A549 (cell line): ENCODE measurements around the gene MAG. TPM values are rescaled to one million over a fixed set of nuclear protein-coding genes. Genes with fewer than 3 reads are reported as not detected.

Experiments
- ATAC-seq, 2 experiments: fragments of 200-7000 bp in 1 of 2; fragments of >200 bp in 1 of 2; cut with Nextera tagmentation in 1 of 2; cut with Tn5 transposase in 1 of 2; 3 replicates each; pipeline versions ENCODE4 v1.8.0 to v1.9.1; 2018 to 2020; ENCODE audit warnings: mild to moderate bottlenecking in 1 of 2, moderate library complexity in 1 of 2
- CTCF ChIA-PET: fragments of 300-600 bp; sonication (Branson Sonifier 250); formaldehyde crosslinking; extraction: SDS; loops from one replicate; lab custom pipeline; 2021; ENCODE audit warnings: antibody characterized with exemption, inconsistent platforms; lab: Yijun Ruan, JAX
- POLR2A ChIA-PET: fragments of 350-600 bp; formaldehyde crosslinking; extraction: SDS; loops from one replicate; lab custom pipeline; 2021; ENCODE audit warnings: antibody characterized with exemption, inconsistent platforms; lab: Yijun Ruan, JAX
- DNase-seq, 2 experiments: peaks; one replicate each; pipeline versions ENCODE4 v3.0.0 to v3.0.0-alpha.2; 2011 to 2016; ENCODE audit warnings: low read depth in 1 of 2, low spot score in 1 of 2
- FAIRE-seq: peaks from 2 replicates; lab custom pipeline; 2011; peaks lifted over from hg19 to GRCh38; lab: Jason Lieb, UNC
- H3K27ac ChIP-seq, 2 experiments: fragments of >200 bp; sonication (Bioruptor Twin); formaldehyde crosslinking; 3 replicates each; pipeline ENCODE4 v1.5.1; 2016 to 2017
- H3K4me1 ChIP-seq: fragments of >200 bp; sonication (Bioruptor Twin); formaldehyde crosslinking; 3 replicates; pipeline ENCODE4 v1.6.1; 2016
- H3K4me2 ChIP-seq: fragments of >200 bp; sonication (Bioruptor Twin); formaldehyde crosslinking; 3 replicates; pipeline ENCODE4 v1.6.1; 2016
- H3K4me3 ChIP-seq: fragments of >200 bp; sonication (Bioruptor Twin); formaldehyde crosslinking; 3 replicates; pipeline ENCODE4 v1.5.1; 2016
- H3K9me3 ChIP-seq: fragments of >200 bp; sonication (Bioruptor Twin); formaldehyde crosslinking; 3 replicates; pipeline ENCODE4 v1.6.1; 2016
- CBX8 ChIP-seq: fragments of 200-600 bp; sonication (generic); IDR thresholded peaks from 2 replicates; pipeline ENCODE4 v1.6.1; 2016
- CEBPB ChIP-seq, 2 experiments: fragments of >200 bp in 1 of 2; sonication (Bioruptor Twin) in 1 of 2; formaldehyde crosslinking in 1 of 2; IDR thresholded peaks; 2 replicates each; pipeline ENCODE4 v1.6.1; 2012 to 2016
- CHD2 ChIP-seq: fragments of 150-350 bp; IDR thresholded peaks from 2 replicates; pipeline ENCODE4 v1.6.1; 2014; ENCODE audit warnings: low read length; ENCODE audit not compliant: partially characterized antibody
- CHD4 ChIP-seq: fragments of 200-600 bp; sonication (generic); IDR thresholded peaks from 2 replicates; pipeline ENCODE4 v1.6.1; 2016; ENCODE audit warnings: antibody characterized with exemption, mild to moderate bottlenecking, borderline replicate concordance
- ESRRA ChIP-seq: fragments of 150-350 bp; IDR thresholded peaks from 2 replicates; pipeline ENCODE4 v1.6.1; 2014; ENCODE audit warnings: mild to moderate bottlenecking, low read length, borderline replicate concordance
- FOSL2 ChIP-seq, 2 experiments: fragments of 450-650 bp in 1 of 2; fragments of >200 bp in 1 of 2; sonication (Bioruptor Twin) in 1 of 2; formaldehyde crosslinking; IDR thresholded peaks; 2 replicates each; pipeline versions ENCODE4 v1.5.0 to v1.6.1; 2016 to 2020; ENCODE audit warnings: mild to moderate bottlenecking in 1 of 2, moderate library complexity in 1 of 2
- FOXS1 ChIP-seq: fragments of 250-450 bp; sonication (Bioruptor Pico); IDR thresholded peaks from 2 replicates; pipeline ENCODE4 v1.5.0; 2020; ENCODE audit warnings: mild to moderate bottlenecking, moderate library complexity
- GATA3 ChIP-seq: IDR thresholded peaks from 2 replicates; pipeline ENCODE4 v1.6.1; 2012; ENCODE audit warnings: borderline replicate concordance
- HDAC2 ChIP-seq: fragments of 200-600 bp; sonication (generic); IDR thresholded peaks from 2 replicates; pipeline ENCODE4 v1.6.1; 2016
- HEYL ChIP-seq: fragments of 250-450 bp; sonication (Bioruptor Pico); IDR thresholded peaks from 2 replicates; pipeline ENCODE4 v1.8.0; 2021; ENCODE audit warnings: mild to moderate bottlenecking, moderate library complexity
- HOXA7 ChIP-seq: fragments of 250-450 bp; sonication (Bioruptor Pico); IDR thresholded peaks from 2 replicates; pipeline ENCODE4 v1.5.0; 2020; ENCODE audit warnings: mild to moderate bottlenecking, moderate library complexity
- KDM5A ChIP-seq: fragments of 200-600 bp; sonication (generic); IDR thresholded peaks from 2 replicates; pipeline ENCODE4 v1.6.1; 2016; ENCODE audit warnings: antibody characterized with exemption, mild to moderate bottlenecking
- MAFK ChIP-seq: fragments of 450-650 bp; IDR thresholded peaks from 2 replicates; pipeline ENCODE4 v1.6.1; 2014; ENCODE audit not compliant: partially characterized antibody
- NPAS2 ChIP-seq: fragments of 250-450 bp; sonication (Bioruptor Pico); IDR thresholded peaks from 2 replicates; pipeline ENCODE4 v1.8.0; 2022; ENCODE audit warnings: mild to moderate bottlenecking, moderate library complexity, borderline replicate concordance
- NR3C1 ChIP-seq: fragments of >200 bp; sonication (Bioruptor Twin); formaldehyde crosslinking; IDR thresholded peaks from 3 replicates; pipeline ENCODE4 v1.6.1; 2017
- PHF8 ChIP-seq: fragments of 200-600 bp; sonication (generic); IDR thresholded peaks from 2 replicates; pipeline ENCODE4 v1.6.1; 2016; ENCODE audit warnings: low read depth, mild to moderate bottlenecking, antibody characterized with exemption, moderate library complexity, borderline replicate concordance
- POLR2A ChIP-seq: IDR thresholded peaks from 2 replicates; pipeline ENCODE4 v1.6.1; 2012; ENCODE audit warnings: mild to moderate bottlenecking, low read length
- POLR2AphosphoS2 ChIP-seq: conservative IDR thresholded peaks from 2 replicates; pipeline ENCODE4 v1.6.1; 2012; ENCODE audit warnings: low read length, improper control_type of control experiment, inconsistent platforms
- RCOR1 ChIP-seq: fragments of 150-350 bp; IDR thresholded peaks from 2 replicates; pipeline ENCODE4 v1.6.1; 2014; ENCODE audit warnings: antibody characterized with exemption, low read length, low read depth
- RNF2 ChIP-seq: fragments of 200-600 bp; sonication (generic); IDR thresholded peaks from 2 replicates; pipeline ENCODE4 v1.6.1; 2016; ENCODE audit warnings: low read depth, mild to moderate bottlenecking, antibody characterized with exemption, moderate library complexity, borderline replicate concordance
- SREBF2 ChIP-seq: fragments of 450-650 bp; IDR thresholded peaks from 2 replicates; pipeline ENCODE4 v1.6.1; 2014; ENCODE audit warnings: mild to moderate bottlenecking, moderate library complexity
- TFCP2L1 ChIP-seq: fragments of 250-450 bp; sonication (Bioruptor Pico); IDR thresholded peaks from 2 replicates; pipeline ENCODE4 v1.5.0; 2021; ENCODE audit warnings: mild to moderate bottlenecking
- ZC3H11A ChIP-seq: fragments of 450-650 bp; IDR thresholded peaks from 2 replicates; pipeline ENCODE4 v1.6.1; 2014; ENCODE audit warnings: antibody characterized with exemption, mild to moderate bottlenecking
- ZNF302 ChIP-seq: fragments of 250-450 bp; sonication (Bioruptor Pico); IDR thresholded peaks from 2 replicates; pipeline ENCODE4 v1.9.0; 2021; ENCODE audit warnings: inconsistent platforms, mild to moderate bottlenecking, moderate library complexity
- WGBS: methylation state at CpG from one replicate; pipeline ENCODE4 v1.1.6; 2017; ENCODE audit errors: missing lambda C conversion rate; 5-methylcytosine and 5-hydroxymethylcytosine counted together
- polyA plus RNA-seq, 4 experiments: library from polyadenylated mRNA; depleted of rRNA in 3 of 4; stranded (reverse); fragments of >200 nt; fragmentation: RNase III in 1 of 4; extraction: RNeasy Plus Mini Kit Qiagen cat#74134 plus additional on column Dnase treatment in 1 of 4; gene quantifications; 2 replicates in 3 of 4; 3 replicates in 1 of 4; pipeline ENCODE4 v1.2.3, GENCODE V29; 2011 to 2017
- TF ChIP-seq, protein P1 (sequence below): fragments of 200-600 bp; sonication (generic); IDR thresholded peaks from 2 replicates; pipeline ENCODE4 v1.6.1; 2016; ENCODE audit warnings: antibody characterized with exemption, mild to moderate bottlenecking, moderate library complexity
- TF ChIP-seq, protein P2 (sequence below): IDR thresholded peaks from 2 replicates; pipeline ENCODE4 v1.6.1; 2012
- TF ChIP-seq, protein P3 (sequence below): fragments of >200 bp; sonication (Bioruptor Twin); formaldehyde crosslinking; IDR thresholded peaks from 3 replicates; pipeline ENCODE4 v1.5.1; 2016

The MAG gene
- polyA plus RNA-seq, 2 of the 4 experiments (the other 2 are of a cell fraction): not detected

DNA sequence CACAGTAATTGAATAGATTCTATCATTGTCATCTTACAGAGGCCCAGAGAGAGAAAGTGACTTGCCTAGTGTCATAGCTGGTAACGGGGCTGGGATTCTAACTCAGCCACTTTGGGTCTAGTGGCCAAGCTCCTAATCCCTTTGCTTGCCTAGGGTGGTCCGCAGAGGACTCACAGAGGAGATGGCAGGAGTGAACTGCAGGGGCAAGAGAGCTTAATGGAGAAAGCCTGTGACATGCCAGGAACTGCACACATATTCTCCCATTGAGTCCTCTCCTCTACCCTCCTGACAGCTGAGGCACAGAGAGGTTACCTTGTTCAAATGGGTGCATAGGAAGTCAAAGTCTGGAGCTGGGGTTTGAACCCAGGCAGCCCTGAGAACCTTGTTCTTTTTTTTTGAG, 40.5 kb upstream of the MAG start:
- TF ChIP-seq, protein P1, sequence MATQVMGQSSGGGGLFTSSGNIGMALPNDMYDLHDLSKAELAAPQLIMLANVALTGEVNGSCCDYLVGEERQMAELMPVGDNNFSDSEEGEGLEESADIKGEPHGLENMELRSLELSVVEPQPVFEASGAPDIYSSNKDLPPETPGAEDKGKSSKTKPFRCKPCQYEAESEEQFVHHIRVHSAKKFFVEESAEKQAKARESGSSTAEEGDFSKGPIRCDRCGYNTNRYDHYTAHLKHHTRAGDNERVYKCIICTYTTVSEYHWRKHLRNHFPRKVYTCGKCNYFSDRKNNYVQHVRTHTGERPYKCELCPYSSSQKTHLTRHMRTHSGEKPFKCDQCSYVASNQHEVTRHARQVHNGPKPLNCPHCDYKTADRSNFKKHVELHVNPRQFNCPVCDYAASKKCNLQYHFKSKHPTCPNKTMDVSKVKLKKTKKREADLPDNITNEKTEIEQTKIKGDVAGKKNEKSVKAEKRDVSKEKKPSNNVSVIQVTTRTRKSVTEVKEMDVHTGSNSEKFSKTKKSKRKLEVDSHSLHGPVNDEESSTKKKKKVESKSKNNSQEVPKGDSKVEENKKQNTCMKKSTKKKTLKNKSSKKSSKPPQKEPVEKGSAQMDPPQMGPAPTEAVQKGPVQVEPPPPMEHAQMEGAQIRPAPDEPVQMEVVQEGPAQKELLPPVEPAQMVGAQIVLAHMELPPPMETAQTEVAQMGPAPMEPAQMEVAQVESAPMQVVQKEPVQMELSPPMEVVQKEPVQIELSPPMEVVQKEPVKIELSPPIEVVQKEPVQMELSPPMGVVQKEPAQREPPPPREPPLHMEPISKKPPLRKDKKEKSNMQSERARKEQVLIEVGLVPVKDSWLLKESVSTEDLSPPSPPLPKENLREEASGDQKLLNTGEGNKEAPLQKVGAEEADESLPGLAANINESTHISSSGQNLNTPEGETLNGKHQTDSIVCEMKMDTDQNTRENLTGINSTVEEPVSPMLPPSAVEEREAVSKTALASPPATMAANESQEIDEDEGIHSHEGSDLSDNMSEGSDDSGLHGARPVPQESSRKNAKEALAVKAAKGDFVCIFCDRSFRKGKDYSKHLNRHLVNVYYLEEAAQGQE: no peak
- TF ChIP-seq NPAS2 (CRISPR knock-in tag): no peak
- TF ChIP-seq, protein P2, sequence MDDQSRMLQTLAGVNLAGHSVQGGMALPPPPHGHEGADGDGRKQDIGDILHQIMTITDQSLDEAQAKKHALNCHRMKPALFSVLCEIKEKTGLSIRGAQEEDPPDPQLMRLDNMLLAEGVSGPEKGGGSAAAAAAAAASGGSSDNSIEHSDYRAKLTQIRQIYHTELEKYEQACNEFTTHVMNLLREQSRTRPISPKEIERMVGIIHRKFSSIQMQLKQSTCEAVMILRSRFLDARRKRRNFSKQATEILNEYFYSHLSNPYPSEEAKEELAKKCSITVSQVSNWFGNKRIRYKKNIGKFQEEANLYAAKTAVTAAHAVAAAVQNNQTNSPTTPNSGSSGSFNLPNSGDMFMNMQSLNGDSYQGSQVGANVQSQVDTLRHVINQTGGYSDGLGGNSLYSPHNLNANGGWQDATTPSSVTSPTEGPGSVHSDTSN: no peak
- no peak for TF ChIP-seq ESRRA
- no peak for TF ChIP-seq POLR2AphosphoS2
- no peak for TF ChIP-seq CBX8
- no peak for TF ChIP-seq SREBF2
- TF ChIP-seq NR3C1: no peak
- no peak for TF ChIP-seq POLR2A
- TF ChIP-seq, protein P3, sequence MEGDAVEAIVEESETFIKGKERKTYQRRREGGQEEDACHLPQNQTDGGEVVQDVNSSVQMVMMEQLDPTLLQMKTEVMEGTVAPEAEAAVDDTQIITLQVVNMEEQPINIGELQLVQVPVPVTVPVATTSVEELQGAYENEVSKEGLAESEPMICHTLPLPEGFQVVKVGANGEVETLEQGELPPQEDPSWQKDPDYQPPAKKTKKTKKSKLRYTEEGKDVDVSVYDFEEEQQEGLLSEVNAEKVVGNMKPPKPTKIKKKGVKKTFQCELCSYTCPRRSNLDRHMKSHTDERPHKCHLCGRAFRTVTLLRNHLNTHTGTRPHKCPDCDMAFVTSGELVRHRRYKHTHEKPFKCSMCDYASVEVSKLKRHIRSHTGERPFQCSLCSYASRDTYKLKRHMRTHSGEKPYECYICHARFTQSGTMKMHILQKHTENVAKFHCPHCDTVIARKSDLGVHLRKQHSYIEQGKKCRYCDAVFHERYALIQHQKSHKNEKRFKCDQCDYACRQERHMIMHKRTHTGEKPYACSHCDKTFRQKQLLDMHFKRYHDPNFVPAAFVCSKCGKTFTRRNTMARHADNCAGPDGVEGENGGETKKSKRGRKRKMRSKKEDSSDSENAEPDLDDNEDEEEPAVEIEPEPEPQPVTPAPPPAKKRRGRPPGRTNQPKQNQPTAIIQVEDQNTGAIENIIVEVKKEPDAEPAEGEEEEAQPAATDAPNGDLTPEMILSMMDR: no peak
- no peak for TF ChIP-seq TFCP2L1 (CRISPR knock-in tag)
- no peak for TF ChIP-seq PHF8
- no peak for TF ChIP-seq CHD2
- 40% methylated on average over 2 of the region's 2 CpGs for WGBS
- no peak for FAIRE-seq
- no peak overlapping the region for H3K4me3 ChIP-seq
- H3K4me2 ChIP-seq: no peak overlapping the region
- no peak overlapping the region for H3K27ac ChIP-seq
- H3K4me1 ChIP-seq: peaks cover 8% of the 10 kb centered on the region; the same call in 1 of the 3 replicates
- no peak for DNase-seq
- ChIA-PET POLR2A (no interaction called here), CTCF (interaction anchor here (0.9 to 2.6 kb wide), 7 partner anchors 10 to 137 kb away, joined by 3 to 9 read pairs (median 4); partner anchors contain the start of gene LGI4)
- H3K9me3 ChIP-seq: peaks cover 7% of the 10 kb centered on the region
- no peak for ATAC-seq

DNA sequence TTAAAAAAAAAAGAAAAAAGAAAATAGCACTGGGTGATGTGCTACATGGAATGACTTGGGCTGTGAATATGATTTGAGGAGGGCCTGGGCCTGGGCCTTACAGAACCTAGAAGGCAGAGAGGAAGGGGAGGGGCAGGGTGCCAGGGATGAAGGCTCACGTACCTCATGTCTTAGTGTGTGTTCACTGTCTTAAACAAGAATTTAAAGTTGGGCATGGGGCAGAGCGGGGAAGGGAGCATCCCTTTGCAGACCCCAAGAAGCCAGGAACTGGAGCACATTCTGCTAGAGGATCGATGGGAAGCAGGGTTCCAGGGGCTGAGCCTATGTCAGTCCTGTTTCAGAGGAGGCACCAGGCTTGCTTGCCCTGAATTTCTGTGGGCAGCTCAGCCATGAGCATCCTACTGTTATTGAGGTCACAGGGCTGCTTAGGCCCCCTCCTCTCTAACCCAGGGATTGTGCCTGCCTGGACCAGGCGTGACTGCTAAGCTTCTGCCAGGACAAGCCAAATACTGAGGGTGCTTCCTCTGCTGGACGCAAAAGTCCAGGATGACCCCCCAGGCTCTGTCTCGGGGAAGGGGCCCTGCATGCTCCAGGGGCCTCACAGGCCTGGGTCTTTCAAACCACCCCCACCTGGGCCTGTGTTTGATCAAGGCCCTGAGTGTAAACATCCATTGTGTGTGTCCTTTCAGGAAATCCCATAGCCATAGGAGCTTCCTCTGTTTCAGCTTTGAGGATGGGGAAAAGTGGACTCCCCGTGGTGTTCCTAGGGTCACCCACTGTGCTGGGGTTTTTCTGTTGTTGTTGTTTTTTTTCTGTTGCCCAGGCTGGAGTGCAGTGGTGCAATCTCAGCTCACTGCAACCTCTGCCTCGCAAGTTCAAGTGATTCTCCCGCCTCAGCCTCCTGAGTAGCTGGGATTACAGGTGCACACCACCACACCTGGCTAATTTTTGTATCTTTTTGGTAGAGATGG, 38.4 kb upstream of the MAG start:
- FAIRE-seq (peak; percentile 67), DNase-seq (no peak), ATAC-seq (no peak)
- no peak overlapping the region for H3K4me3 ChIP-seq
- H3K4me2 ChIP-seq: no peak overlapping the region
- H3K9me3 ChIP-seq: no peaks in the 10 kb centered on the region
- WGBS: 69% methylated on average over 9 of the region's 9 CpGs
- peaks cover 5% of the 10 kb centered on the region; the same call in 1 of the 3 replicates for H3K4me1 ChIP-seq
- no peak overlapping the region for H3K27ac ChIP-seq
- POLR2A ChIA-PET: interaction anchor here (1.4 kb wide), 1 partner anchor 11 kb away, joined by 4 read pairs; no protein-coding TSS in a partner anchor
- CTCF ChIA-PET: interaction anchor here (1.4 to 2.3 kb wide), 2 partner anchors 10 to 16 kb away, joined by 4 to 11 read pairs; no protein-coding TSS in a partner anchor
- TF ChIP-seq ZC3H11A (no peak), GATA3 (no peak), PHF8 (no peak), CEBPB (IDR thresholded peaks at IDR 0.05) (no peak), HOXA7 (CRISPR knock-in tag) (no peak), KDM5A (no peak), CHD4 (no peak), NPAS2 (CRISPR knock-in tag) (no peak), ZNF302 (no peak), FOXS1 (no peak), HEYL (CRISPR knock-in tag) (no peak), HDAC2 (no peak), RNF2 (no peak), RCOR1 (no peak), NR3C1 (no peak), MAFK (no peak), FOSL2 (IDR thresholded peaks at IDR 0.05) (no peak), FOSL2 (CRISPR knock-in tag; IDR thresholded peaks at IDR 0.05) (no peak)
